H9 (cell line): ENCODE data around the gene PRSS27. TPM values are rescaled to one million over a fixed set of nuclear protein-coding genes. Genes with fewer than 3 reads are reported as not detected.

ENCODE experiments used
- DNase-seq: peaks from one replicate; pipeline ENCODE4 v3.0.0-alpha.2; 2017
- H2AFZ ChIP-seq: one replicate; pipeline ENCODE4 v1.6.1; 2013; ENCODE audit warnings: mild to moderate bottlenecking, low read length, control low read depth, moderate library complexity
- H2AK5ac ChIP-seq: 2 replicates; pipeline ENCODE4 v1.6.1; 2013; ENCODE audit warnings: low read length, control low read depth, mixed read lengths; ENCODE audit not compliant: insufficient read length
- H2BK120ac ChIP-seq: one replicate; pipeline ENCODE4 v1.6.1; 2013; ENCODE audit warnings: low read depth, mild to moderate bottlenecking, low read length, control low read depth, inconsistent platforms; ENCODE audit not compliant: poor library complexity, severe bottlenecking
- H2BK12ac ChIP-seq: 2 replicates; pipeline ENCODE4 v1.6.1; 2013; ENCODE audit warnings: low read length, control low read depth, mixed read lengths, low read depth; ENCODE audit not compliant: insufficient read length
- H2BK15ac ChIP-seq: 2 replicates; pipeline ENCODE4 v1.6.1; 2013; ENCODE audit warnings: low read depth, low read length, control low read depth
- H2BK20ac ChIP-seq: one replicate; pipeline ENCODE4 v1.6.1; 2013; ENCODE audit warnings: low read depth, mild to moderate bottlenecking, low read length, control low read depth, inconsistent platforms; ENCODE audit not compliant: poor library complexity, severe bottlenecking
- H2BK5ac ChIP-seq: 2 replicates; pipeline ENCODE4 v1.6.1; 2013; ENCODE audit warnings: low read length, control low read depth, mixed read lengths; ENCODE audit not compliant: insufficient read length
- H3K14ac ChIP-seq: 2 replicates; pipeline ENCODE4 v1.6.1; 2013; ENCODE audit warnings: low read length, control low read depth; ENCODE audit not compliant: insufficient read depth
- H3K18ac ChIP-seq: 2 replicates; pipeline ENCODE4 v1.6.1; 2013; ENCODE audit warnings: low read depth, mild to moderate bottlenecking, mixed read lengths, low read length, control low read depth; ENCODE audit not compliant: insufficient read length
- H3K23ac ChIP-seq: 2 replicates; pipeline ENCODE4 v1.6.1; 2013; ENCODE audit warnings: low read length, control low read depth, mixed read lengths, low read depth; ENCODE audit not compliant: insufficient read length
- H3K23me2 ChIP-seq: 2 replicates; pipeline ENCODE4 v1.6.1; 2013; ENCODE audit warnings: low read depth, mild to moderate bottlenecking, mixed read lengths, low read length, control low read depth; ENCODE audit not compliant: insufficient read length, poor library complexity, severe bottlenecking
- H3K27ac ChIP-seq: 2 replicates; pipeline ENCODE4 v1.5.1; 2013; ENCODE audit warnings: low read length, control low read depth, mixed read lengths, low read depth; ENCODE audit not compliant: insufficient read length
- H3K27me3 ChIP-seq: 2 replicates; pipeline ENCODE4 v1.6.1; 2013; ENCODE audit warnings: low read length, control low read depth, inconsistent platforms; ENCODE audit not compliant: insufficient read depth
- H3K4ac ChIP-seq: 2 replicates; pipeline ENCODE4 v1.6.1; 2013; ENCODE audit warnings: low read depth, mild to moderate bottlenecking, control low read depth, inconsistent platforms, low read length, moderate library complexity
- H3K4me1 ChIP-seq: 2 replicates; pipeline ENCODE4 v1.6.1; 2013; ENCODE audit warnings: low read length, control low read depth, inconsistent platforms; ENCODE audit not compliant: insufficient read depth
- H3K4me2 ChIP-seq: 2 replicates; pipeline ENCODE4 v1.6.1; 2013; ENCODE audit warnings: low read length, control low read depth, mixed read lengths; ENCODE audit not compliant: insufficient read length, insufficient read depth
- H3K56ac ChIP-seq: 2 replicates; pipeline ENCODE4 v1.6.1; 2013; ENCODE audit warnings: low read depth, mild to moderate bottlenecking, mixed read lengths, low read length, control low read depth; ENCODE audit not compliant: insufficient read length
- H3K79me1 ChIP-seq: 2 replicates; pipeline ENCODE4 v1.6.1; 2013; ENCODE audit warnings: low read depth, mild to moderate bottlenecking, moderate library complexity, low read length, control low read depth, inconsistent platforms; ENCODE audit not compliant: insufficient read depth, poor library complexity, severe bottlenecking
- H3K79me2 ChIP-seq: 2 replicates; pipeline ENCODE4 v1.6.1; 2013; ENCODE audit warnings: low read length, control low read depth, inconsistent platforms; ENCODE audit not compliant: insufficient read depth
- H3K9ac ChIP-seq: 2 replicates; pipeline ENCODE4 v1.6.1; 2013; ENCODE audit warnings: low read length, control low read depth, mixed read lengths; ENCODE audit not compliant: insufficient read length; ENCODE audit errors: extremely low read depth
- H3K9me3 ChIP-seq: one replicate; pipeline ENCODE4 v1.6.1; 2013; ENCODE audit warnings: low read depth, low read length, inconsistent platforms; ENCODE audit not compliant: control insufficient read depth
- H3T11ph ChIP-seq: one replicate; pipeline ENCODE4 v1.6.1; 2013; ENCODE audit warnings: mild to moderate bottlenecking, low read length, control low read depth, inconsistent platforms
- H4K20me1 ChIP-seq: one replicate; pipeline ENCODE4 v1.6.1; 2013; ENCODE audit not compliant: control insufficient read depth, insufficient read length, insufficient read depth
- H4K5ac ChIP-seq: 2 replicates; pipeline ENCODE4 v1.6.1; 2013; ENCODE audit warnings: low read depth, mild to moderate bottlenecking, mixed read lengths, low read length, control low read depth; ENCODE audit not compliant: insufficient read length
- H4K8ac ChIP-seq: replicated peaks from 2 replicates; pipeline ENCODE4 v1.6.1; 2013; ENCODE audit warnings: low read length, control low read depth, mixed read lengths, low read depth; ENCODE audit not compliant: insufficient read length
- H4K91ac ChIP-seq: 2 replicates; pipeline ENCODE4 v1.6.1; 2013; ENCODE audit warnings: low read depth, mild to moderate bottlenecking, moderate library complexity, mixed read lengths, low read length, control low read depth; ENCODE audit not compliant: insufficient read length
- H3K27ac Mint-ChIP-seq, 3 experiments: 2 replicates in 2 of 3; 3 replicates in 1 of 3; pipeline ENCODE4 v1.8.0; 2020 to 2021; ENCODE audit warnings: mixed read lengths in 3 of 3, mild to moderate bottlenecking in 1 of 3, moderate library complexity in 1 of 3
- H3K27me3 Mint-ChIP-seq: 2 replicates; pipeline ENCODE4 v1.8.0; 2021; ENCODE audit warnings: low read depth, mild to moderate bottlenecking, moderate library complexity, mixed read lengths
- H3K36me3 Mint-ChIP-seq, 3 experiments: 2 replicates in 2 of 3; 3 replicates in 1 of 3; pipeline ENCODE4 v1.8.0; 2020 to 2021; ENCODE audit warnings: low read depth in 3 of 3, mixed read lengths in 3 of 3; ENCODE audit not compliant: insufficient read depth in 1 of 3
- H3K4me1 Mint-ChIP-seq, 2 experiments: 2 replicates each; pipeline ENCODE4 v1.8.0; 2020; ENCODE audit warnings: mixed read lengths in 2 of 2
- H3K4me3 Mint-ChIP-seq, 2 experiments: 2 replicates in 1 of 2; 3 replicates in 1 of 2; pipeline ENCODE4 v1.8.0; 2020 to 2021; ENCODE audit warnings: mild to moderate bottlenecking in 2 of 2, mixed read lengths in 2 of 2, moderate library complexity in 1 of 2
- H3K9me3 Mint-ChIP-seq, 2 experiments: 2 replicates in 1 of 2; 3 replicates in 1 of 2; pipeline ENCODE4 v1.8.0; 2020; ENCODE audit warnings: mild to moderate bottlenecking in 2 of 2, mixed read lengths in 2 of 2, moderate library complexity in 1 of 2
- CTCF ChIP-seq: fragments of 200-600 bp; sonication (generic); conservative IDR thresholded peaks from 3 replicates; pipeline ENCODE4 v1.8.0; 2021; ENCODE audit warnings: antibody characterized with exemption, mild to moderate bottlenecking
- WGBS: extraction: QIAGEN DNeasy Blood & Tissue Kit; methylation state at CpG from one replicate; pipeline ENCODE4 v1.1.7; 2013; ENCODE audit warnings: missing lambda C conversion rate, low lambda C conversion rate, mixed read lengths; ENCODE audit not compliant: insufficient read length; ENCODE audit errors: extremely low coverage; 5-methylcytosine and 5-hydroxymethylcytosine counted together
- total RNA-seq: library from RNA; stranded (reverse); gene quantifications from 2 replicates; pipeline ENCODE4 v1.2.1, GENCODE V29; 2021

Gene PRSS27
- total RNA-seq, 1 experiment from 2014 or later = 5.0 TPM

GRCh38 chr16:2751577-2752034, 31.6 kb upstream of the PRSS27 start:
- TF ChIP-seq CTCF = no peak
- peaks cover 2% of the 10 kb centered on the region; the same call in 1 of the 2 replicates for H3K27me3 Mint-ChIP-seq
- peak overlapping the region; percentile 90 to 94 for H3K4me3 Mint-ChIP-seq
- Histone ChIP-seq H3K79me1 (peaks cover 2% of the 10 kb centered on the region), H3K9ac (peak overlapping the region; percentile 96), H3K27me3 (no peaks in the 10 kb centered on the region), H4K5ac (peak overlapping the region; percentile 93), H2BK120ac (no peak overlapping the region), H3K4me1 (peaks cover 3% of the 10 kb centered on the region; the same call in 1 of the 2 replicates), H2BK5ac (no peak overlapping the region), H4K20me1 (no peaks in the 10 kb centered on the region), H2BK12ac (no peak overlapping the region), H3K79me2 (peaks cover 34% of the 10 kb centered on the region), H3K27ac (peak overlapping the region; percentile 93), H2AK5ac (peak overlapping the region; percentile 52), H3K56ac (peak overlapping the region; percentile 69), H3K4ac (no peak overlapping the region; the same call in 1 of the 2 replicates), H3T11ph (no peak overlapping the region), H3K23ac (no peak overlapping the region), H4K8ac (peak overlapping the region; percentile 86), H3K9me3 (no peaks in the 10 kb centered on the region), H3K14ac (peak overlapping the region; percentile 97; the same call in 1 of the 2 replicates), H4K91ac (peak overlapping the region; percentile 6), H3K4me2 (peak overlapping the region; percentile 96), H3K23me2 (peaks cover 8% of the 10 kb centered on the region), H2BK20ac (no peak overlapping the region), H2AFZ (no peak overlapping the region), H2BK15ac (no peak overlapping the region), H3K18ac (peak overlapping the region; percentile 94)
- peak; percentile 90 for DNase-seq
- WGBS = no CpG with 5 or more reads among the region's 23 CpGs
- peak overlapping the region; percentile 99 to 100 (median 99) for H3K27ac Mint-ChIP-seq
- H3K4me1 Mint-ChIP-seq = peaks cover 35 to 41% of the 10 kb centered on the region in 2 experiments
- H3K36me3 Mint-ChIP-seq = peaks cover 38 to 45% (median 45%) of the 10 kb centered on the region in 3 experiments
- peaks cover 0 to 3% of the 10 kb centered on the region in 2 experiments; a peak in 2 of 5 replicates for H3K9me3 Mint-ChIP-seq
